Esophagus (tissue), 2 donors: ENCODE data around the gene SP140L. TPM values are rescaled to one million over a fixed set of nuclear protein-coding genes. Genes with fewer than 3 reads are reported as not detected.

ENCODE experiments used
- H3K27ac ChIP-seq, 2 donors: one replicate each; pipeline ENCODE4 v1.5.1; 2013; ENCODE audit warnings: low read depth in 2 of 2, mild to moderate bottlenecking in 2 of 2, inconsistent platforms in 1 of 2, low read length in 1 of 2, moderate library complexity in 1 of 2
- H3K27me3 ChIP-seq, 2 donors: one replicate each; pipeline ENCODE4 v1.6.1; 2013; ENCODE audit warnings: low read length in 2 of 2, control low read depth in 1 of 2, mild to moderate bottlenecking in 1 of 2; ENCODE audit not compliant: insufficient read depth in 2 of 2, control insufficient read depth in 1 of 2
- H3K36me3 ChIP-seq, 2 donors: one replicate each; pipeline ENCODE4 v1.6.1; 2013; ENCODE audit warnings: low read length in 1 of 2; ENCODE audit not compliant: control insufficient read depth in 2 of 2, insufficient read depth in 2 of 2
- H3K4me1 ChIP-seq, 2 donors: one replicate each; pipeline ENCODE4 v1.6.1; 2013; ENCODE audit warnings: low read length in 1 of 2; ENCODE audit not compliant: control insufficient read depth in 2 of 2, insufficient read depth in 2 of 2
- H3K4me3 ChIP-seq, 2 donors: one replicate each; pipeline ENCODE4 v1.5.1; 2013; ENCODE audit warnings: low read length in 2 of 2, mild to moderate bottlenecking in 2 of 2, low read depth in 1 of 2, moderate library complexity in 1 of 2
- H3K9me3 ChIP-seq, 2 donors: one replicate each; pipeline ENCODE4 v1.6.1; 2013; ENCODE audit warnings: mild to moderate bottlenecking in 2 of 2, low read depth in 1 of 2, low read length in 1 of 2, moderate library complexity in 1 of 2; ENCODE audit not compliant: control insufficient read depth in 2 of 2, insufficient read depth in 1 of 2
- WGBS, 2 donors: extraction: QIAGEN DNeasy Blood & Tissue Kit; methylation state at CpG; one replicate each; pipeline ENCODE4 v1.1.7; 2013; 5-methylcytosine and 5-hydroxymethylcytosine counted together
- polyA plus RNA-seq, 2 donors: library from polyadenylated mRNA; stranded (reverse); fragments of 200-250 nt; gene quantifications; one replicate each; pipeline ENCODE4 v1.2.3, GENCODE V29; 2013
- donor health status: healthy with polysubstance abuse.
- donor health status: Bipolar disorder and iron deficiency.

The SP140L gene
- polyA plus RNA-seq, 2 donors, result 5.5 to 10.6 TPM

DNA sequence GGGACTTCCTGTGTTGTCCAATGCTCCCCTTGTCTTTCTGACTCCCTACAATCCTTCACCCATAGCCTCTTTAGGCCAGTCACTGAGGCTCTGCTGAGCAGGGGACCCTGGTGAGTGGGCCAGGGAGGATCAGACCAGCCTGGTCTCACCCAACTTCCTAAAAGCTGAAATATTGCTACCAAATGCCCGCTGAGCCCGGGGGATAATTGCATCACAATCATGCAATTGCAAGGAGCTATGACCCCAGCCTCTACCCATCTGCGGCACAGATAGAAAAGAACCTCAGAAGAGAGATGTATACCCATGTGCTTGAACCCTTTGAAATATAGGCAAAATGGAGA lies 85.3 kb downstream of the SP140L start:
- H3K36me3 ChIP-seq, result no peaks in the 10 kb centered on the region
- no peaks in the 10 kb centered on the region for H3K27me3 ChIP-seq
- H3K4me1 ChIP-seq, result peaks cover 3 to 16% of the 10 kb centered on the region in 2 donors
- peak overlapping the region; percentile 73 to 78 for H3K4me3 ChIP-seq
- H3K27ac ChIP-seq, result peak overlapping the region; percentile 86
- H3K9me3 ChIP-seq, result no peaks in the 10 kb centered on the region
- WGBS, 2 donors, result 89 to 90% methylated on average over 3 of the region's 3 CpGs

DNA sequence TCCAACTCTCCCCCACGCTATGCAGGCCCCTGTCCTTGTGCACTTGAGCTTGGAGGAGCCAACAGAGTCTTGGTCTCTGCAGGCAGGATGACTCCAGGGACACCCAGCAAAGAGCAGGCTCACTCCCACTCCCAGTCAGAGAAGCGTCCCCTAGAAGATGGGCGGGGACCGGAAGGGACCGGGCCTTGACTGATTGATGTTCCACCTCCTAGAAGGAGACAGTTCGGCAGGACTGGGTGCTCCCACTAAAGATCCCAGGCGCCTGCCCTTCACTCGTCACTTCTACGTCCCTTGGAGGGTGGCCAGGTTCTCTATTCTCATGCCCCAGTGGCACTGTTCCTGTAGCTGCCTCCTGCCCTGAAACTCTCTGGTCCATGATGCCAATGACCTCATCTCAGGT lies 85.9 kb downstream of the SP140L start:
- H3K36me3 ChIP-seq, result no peaks in the 10 kb centered on the region
- 92 to 93% methylated on average over 9 of the region's 9 CpGs for WGBS, 2 donors
- H3K27me3 ChIP-seq, result no peaks in the 10 kb centered on the region
- peaks cover 3 to 16% of the 10 kb centered on the region in 2 donors for H3K4me1 ChIP-seq
- no peak overlapping the region for H3K27ac ChIP-seq
- H3K9me3 ChIP-seq, result no peaks in the 10 kb centered on the region
- no peak overlapping the region for H3K4me3 ChIP-seq

DNA sequence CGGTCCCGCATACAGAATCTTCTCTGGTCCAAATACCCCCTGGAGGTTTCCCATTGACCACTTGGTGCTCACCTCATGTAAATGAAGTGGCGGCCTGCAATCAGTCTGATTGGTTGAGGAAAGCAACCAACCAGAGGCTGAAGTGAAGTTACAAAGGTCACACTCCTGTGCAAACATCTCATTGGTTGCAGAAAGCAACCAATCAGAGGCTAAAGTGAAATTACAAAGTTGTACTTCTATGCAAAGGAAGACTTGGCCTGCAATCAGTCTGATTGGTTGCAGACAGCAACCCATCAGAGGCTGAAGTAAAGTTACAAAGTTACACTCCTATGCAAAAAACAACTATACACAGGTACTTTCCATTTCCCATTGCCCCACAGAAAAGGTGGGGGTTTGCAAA lies 86.5 kb downstream of the SP140L start:
- Histone ChIP-seq H3K27me3 (no peaks in the 10 kb centered on the region), H3K4me3 (no peak overlapping the region), H3K27ac (no peak overlapping the region), H3K9me3 (no peaks in the 10 kb centered on the region), H3K4me1 (peaks cover 3 to 15% of the 10 kb centered on the region in 2 donors), H3K36me3 (no peaks in the 10 kb centered on the region)
- WGBS, 2 donors, result 93 to 95% methylated on average over 3 of the region's 3 CpGs

DNA sequence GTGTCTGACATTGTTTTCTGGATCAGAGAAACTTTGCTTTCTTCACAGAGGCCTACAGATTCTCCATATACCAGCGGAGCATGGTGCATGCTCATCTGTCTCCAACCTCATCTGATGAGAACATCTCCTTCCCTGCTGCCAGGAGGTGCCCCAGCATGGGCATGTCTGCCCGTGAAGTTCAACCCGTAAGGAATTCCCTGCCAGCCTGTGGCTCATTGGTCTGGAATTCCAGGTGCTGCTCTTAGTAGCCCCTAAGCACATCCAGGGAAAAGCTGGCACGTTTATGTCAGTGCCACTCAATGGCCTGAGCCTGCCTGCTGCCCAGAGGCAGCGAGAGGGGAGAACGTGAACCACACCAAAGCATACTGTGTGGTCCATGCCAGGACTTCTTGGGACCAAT lies 87.3 kb downstream of the SP140L start:
- no peaks in the 10 kb centered on the region for H3K27me3 ChIP-seq
- no peak overlapping the region for H3K4me3 ChIP-seq
- no peaks in the 10 kb centered on the region for H3K36me3 ChIP-seq
- peaks cover 3 to 10% of the 10 kb centered on the region in 2 donors for H3K4me1 ChIP-seq
- no peaks in the 10 kb centered on the region for H3K9me3 ChIP-seq
- no peak overlapping the region for H3K27ac ChIP-seq
- 74 to 81% methylated on average over 6 of the region's 6 CpGs for WGBS, 2 donors

DNA sequence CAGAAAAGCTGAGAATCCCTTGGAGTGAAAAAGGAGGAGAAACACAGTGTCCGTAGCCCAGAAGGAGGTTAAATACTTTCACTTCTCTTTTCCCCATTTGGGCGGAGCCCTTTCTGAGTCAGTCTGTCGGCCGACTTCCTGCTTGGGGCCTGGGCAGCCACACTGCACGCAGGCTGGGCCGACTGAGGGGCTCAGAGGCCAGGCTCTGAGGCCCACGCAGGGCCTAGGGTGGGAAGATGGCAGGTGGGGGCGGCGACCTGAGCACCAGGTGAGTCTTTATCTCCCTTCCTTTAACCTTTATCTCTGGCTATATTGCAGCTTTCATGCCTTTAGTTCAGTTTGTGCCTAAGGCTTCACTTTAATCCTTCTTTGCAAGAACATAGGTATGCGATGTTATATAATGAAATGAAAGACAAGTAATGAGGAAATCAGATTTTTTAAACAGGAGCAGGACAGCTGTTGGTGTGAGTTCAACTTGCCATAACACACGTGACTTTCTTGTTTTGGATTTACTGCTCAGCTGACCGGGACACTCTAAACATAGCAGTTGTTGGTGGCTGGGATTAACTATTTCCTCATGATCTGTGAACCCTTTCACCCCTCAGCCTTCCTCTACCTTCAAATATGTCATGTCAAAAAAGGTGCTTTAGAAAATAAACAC lies 89.2 kb downstream of the SP140L start, which contains the start of gene SP100:
TSS of gene SP100 (plus strand) at position 141 of the 661 bp plus-strand sequence. CDS start at position 237, 96 bp downstream.
- Histone ChIP-seq H3K27me3 (no peaks in the 10 kb centered on the region), H3K36me3 (no peaks in the 10 kb centered on the region), H3K9me3 (no peaks in the 10 kb centered on the region), H3K4me3 (peak within 1 kb of the TSS; percentile 55 to 57), H3K4me1 (peaks cover 0 to 6% of the 10 kb centered on the region in 2 donors), H3K27ac (peak within 1 kb of the TSS; percentile 94 to 98)
- 1% methylated on average over 12 of the region's 12 CpGs for WGBS, 2 donors

DNA sequence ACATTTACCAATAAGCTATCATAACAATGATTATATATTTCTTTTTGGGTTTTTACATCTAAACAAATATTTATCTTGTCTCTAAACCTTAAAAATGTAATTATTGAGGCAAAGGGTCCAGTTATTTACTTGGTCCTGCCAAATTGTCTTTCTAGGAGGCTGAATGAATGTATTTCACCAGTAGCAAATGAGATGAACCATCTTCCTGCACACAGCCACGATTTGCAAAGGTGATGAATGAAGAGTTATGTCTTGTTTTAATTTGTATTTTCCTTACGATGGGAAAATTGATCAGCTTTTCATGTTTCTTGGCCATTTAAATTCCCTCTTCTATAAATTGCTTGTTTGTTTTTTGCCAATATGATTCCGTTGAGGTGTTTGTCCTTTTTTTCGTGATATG lies 90.4 kb downstream of the SP140L start:
- H3K4me3 ChIP-seq, result peak overlapping the region in 1 of 2 donors; percentile 31
- no peaks in the 10 kb centered on the region for H3K9me3 ChIP-seq
- 33 to 35% methylated on average over 4 of the region's 4 CpGs for WGBS, 2 donors
- H3K4me1 ChIP-seq, result peaks cover 0 to 2% of the 10 kb centered on the region in 2 donors
- H3K27me3 ChIP-seq, result no peaks in the 10 kb centered on the region
- H3K36me3 ChIP-seq, result no peaks in the 10 kb centered on the region
- no peak overlapping the region for H3K27ac ChIP-seq

DNA sequence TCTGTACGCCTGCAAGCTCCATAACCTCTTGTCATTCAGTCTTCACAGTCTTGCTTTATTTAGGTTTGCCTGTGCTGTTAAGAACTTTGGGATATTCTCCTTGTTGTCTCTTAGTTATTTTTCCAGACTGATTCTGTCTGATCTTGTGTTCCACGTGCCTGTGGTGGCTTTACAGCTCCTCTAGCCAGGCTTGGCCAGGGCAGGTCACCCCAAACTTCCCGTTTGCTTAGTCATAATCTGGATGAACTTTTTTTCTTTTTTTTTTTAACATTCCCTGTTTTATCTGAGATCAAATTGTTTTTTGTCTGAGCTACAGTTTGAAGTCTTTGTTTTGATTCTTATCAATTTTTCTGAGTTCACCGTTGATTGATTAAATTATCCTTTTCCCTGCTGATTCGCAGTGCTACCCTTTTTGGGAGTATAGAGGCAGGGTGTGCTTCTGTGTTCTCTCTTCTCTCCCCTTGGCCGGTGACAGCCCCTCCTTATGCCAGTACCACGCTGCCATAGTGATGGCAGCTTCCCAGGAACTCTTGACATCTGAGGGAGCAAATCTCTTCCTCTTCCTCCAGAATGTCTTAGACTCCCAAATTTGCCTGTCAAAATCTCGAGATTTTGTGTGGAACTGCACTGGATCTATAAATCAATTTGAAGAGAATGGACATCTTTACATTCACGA lies 91.5 kb downstream of the SP140L start:
- WGBS, 2 donors, result 40 to 46% methylated on average over 9 of the region's 9 CpGs
- Histone ChIP-seq H3K27ac (peak overlapping the region; percentile 17 to 52), H3K9me3 (no peaks in the 10 kb centered on the region), H3K36me3 (no peaks in the 10 kb centered on the region), H3K4me1 (peaks cover 0 to 2% of the 10 kb centered on the region in 2 donors), H3K27me3 (no peaks in the 10 kb centered on the region), H3K4me3 (peak overlapping the region; percentile 14 to 31)

DNA sequence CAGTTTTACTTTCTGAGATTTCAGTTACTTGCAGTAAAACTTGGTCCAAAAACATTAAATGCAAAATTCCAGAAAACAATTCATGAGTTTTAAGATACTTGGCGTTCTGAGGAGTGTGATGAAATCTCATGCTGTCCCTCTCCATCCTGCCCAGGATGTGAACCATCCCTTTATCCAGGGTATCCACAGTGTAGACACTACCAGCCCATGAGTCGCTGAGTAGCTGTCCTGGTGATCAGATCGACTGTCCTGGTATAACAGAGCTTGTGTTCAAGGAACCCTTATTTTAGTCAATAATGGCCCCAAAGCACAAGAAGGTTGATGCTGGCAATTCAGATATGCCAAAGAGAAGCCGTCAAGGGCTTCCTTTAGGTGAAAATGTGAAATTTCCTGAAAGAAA lies 92.2 kb downstream of the SP140L start:
- H3K27me3 ChIP-seq, result no peaks in the 10 kb centered on the region
- H3K36me3 ChIP-seq, result no peaks in the 10 kb centered on the region
- H3K4me1 ChIP-seq, result peaks cover 0 to 2% of the 10 kb centered on the region in 2 donors
- 87% methylated on average over 4 of the region's 4 CpGs for WGBS, 2 donors
- no peak overlapping the region for H3K4me3 ChIP-seq
- no peak overlapping the region for H3K27ac ChIP-seq
- H3K9me3 ChIP-seq, result no peaks in the 10 kb centered on the region

DNA sequence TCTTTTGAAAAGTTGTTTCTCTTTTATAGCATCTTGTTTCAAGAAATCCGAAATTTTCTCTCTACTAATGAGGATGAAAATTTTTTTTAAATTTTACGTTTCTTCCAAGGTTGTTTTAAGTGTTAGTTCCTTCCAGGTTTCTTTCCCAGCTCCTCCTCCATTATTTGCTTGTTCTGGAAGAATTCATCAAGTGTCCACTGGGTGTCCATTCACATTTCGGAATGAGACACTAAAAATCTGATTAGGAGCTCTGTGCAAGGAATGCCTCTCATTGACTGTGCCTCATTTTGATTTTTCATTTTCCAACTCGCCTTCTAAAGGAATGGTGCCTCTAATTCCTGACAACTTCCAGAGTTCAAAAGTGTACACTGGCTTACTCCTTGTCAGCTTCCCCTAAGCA lies 95.2 kb downstream of the SP140L start:
- H3K36me3 ChIP-seq, result no peaks in the 10 kb centered on the region
- no peak overlapping the region for H3K27ac ChIP-seq
- H3K4me3 ChIP-seq, result no peak overlapping the region
- H3K27me3 ChIP-seq, result no peaks in the 10 kb centered on the region
- no peaks in the 10 kb centered on the region for H3K9me3 ChIP-seq
- no peaks in the 10 kb centered on the region for H3K4me1 ChIP-seq
- 91 to 92% methylated on average over 4 of the region's 4 CpGs for WGBS, 2 donors
